Prostate gland (tissue), 2 donors: Measurements from ENCODE around the gene LRCH4. TPM values are rescaled to one million over a fixed set of nuclear protein-coding genes. Genes with fewer than 3 reads are reported as not detected.

Source experiments
- small RNA-seq, 2 donors: library from RNA; depleted of rRNA; stranded (forward); fragments of <200 nt; gene quantifications; one replicate each; pipeline ENCODE3, GENCODE V24; 2016
- total RNA-seq, 2 donors: library from RNA; depleted of rRNA; stranded (reverse); fragments of >200 nt; gene quantifications; one replicate each; pipeline ENCODE4 v1.1.0, GENCODE V29; 2016

Gene LRCH4
- total RNA-seq, 2 donors from 2014 or later, result 66.8 to 202 TPM

Small RNA genes within 50 kb of the gene (small RNA-seq; reads per million reads assigned to genes)
- gene RN7SL416P (0 to 0.09 reads per million in 2 donors), gene SAP25 (0 reads per million in 2 donors)

Other genes with a start within 250 kb of the LRCH4 start
- 100 to 1,000 TPM in 1 of 2 donors, 10 to 100 TPM in 1; 72.4 to 120 TPM for gene PILRB, start 228.0 kb downstream of the LRCH4 start, total RNA-seq
- 10 to 100 TPM in 1 of 2 donors, 1 to 10 TPM in 1; 4.9 to 11.9 TPM for gene PILRA, start 212.6 kb downstream of the LRCH4 start, total RNA-seq
- gene ZCWPW1, start 157.4 kb downstream of the LRCH4 start, total RNA-seq, result 10 to 100 TPM in 1 of 2 donors, 1 to 10 TPM in 1; 5.5 to 34.6 TPM
- gene MEPCE, start 156.3 kb downstream of the LRCH4 start, total RNA-seq, result 10 to 100 TPM; 24.2 to 62.8 TPM
- 10 to 100 TPM; 44.1 to 60.5 TPM for gene PPP1R35, start 149.6 kb downstream of the LRCH4 start, total RNA-seq
- gene SPACDR, start 121.9 kb downstream of the LRCH4 start, total RNA-seq, result 10 to 100 TPM in 1 of 2 donors, not detected in 1; 11.9 TPM
- gene TSC22D4, start 106.9 kb downstream of the LRCH4 start, total RNA-seq, result 100 to 1,000 TPM in 1 of 2 donors, 10 to 100 TPM in 1; 77.6 to 152 TPM
- 10 to 100 TPM in 1 of 2 donors, under 1 TPM in 1; 0.73 to 16.9 TPM for gene NYAP1, start 102.2 kb downstream of the LRCH4 start, total RNA-seq
- 10 to 100 TPM; 33.0 to 94.9 TPM for gene AGFG2, start 46.9 kb downstream of the LRCH4 start, total RNA-seq
- 10 to 100 TPM in 1 of 2 donors, 1 to 10 TPM in 1; 2.5 to 19.5 TPM for gene SAP25, start 12.2 kb downstream of the LRCH4 start, total RNA-seq
- 1 to 10 TPM; 2.3 to 9.7 TPM for gene FBXO24, start 199 bp upstream of the LRCH4 start, total RNA-seq
- 10 to 100 TPM; 11.8 to 49.5 TPM for gene PCOLCE, start 16.2 kb upstream of the LRCH4 start, total RNA-seq
- gene MOSPD3, start 26.4 kb upstream of the LRCH4 start, total RNA-seq, result 10 to 100 TPM; 20.1 to 36.1 TPM
- 1 to 10 TPM in 1 of 2 donors, under 1 TPM in 1; 0.59 to 2.3 TPM for gene TFR2, start 55.4 kb upstream of the LRCH4 start, total RNA-seq
- gene ACTL6B, start 70.3 kb upstream of the LRCH4 start, total RNA-seq, result 1 to 10 TPM in 1 of 2 donors, not detected in 1; 2.4 TPM
- gene GNB2, start 87.6 kb upstream of the LRCH4 start, total RNA-seq, result 100 to 1,000 TPM; 376 to 417 TPM
- 10 to 100 TPM; 37.0 to 82.2 TPM for gene GIGYF1, start 108.1 kb upstream of the LRCH4 start, total RNA-seq
- 10 to 100 TPM; 41.4 to 45.2 TPM for gene POP7, start 120.0 kb upstream of the LRCH4 start, total RNA-seq
- gene EPO, start 134.3 kb upstream of the LRCH4 start, total RNA-seq, result 1 to 10 TPM in 1 of 2 donors, not detected in 1; 1.6 TPM
- under 1 TPM in 1 of 2 donors, not detected in 1; 0.17 TPM for gene ZAN, start 147.5 kb upstream of the LRCH4 start, total RNA-seq
- 10 to 100 TPM; 78.6 to 80.8 TPM for gene EPHB4, start 241.4 kb upstream of the LRCH4 start, total RNA-seq